T-helper 1 cell (primary cell): ENCODE data around the gene OR13D1.
"Not testable (repeated sequence)": the region's sequence is repeated elsewhere in the genome, so short reads cannot be mapped to it uniquely, and the experiment has no call there.

ENCODE experiments used
- DNase-seq, 5 donors: peaks; one replicate each; pipeline ENCODE4 v3.0.0-alpha.2; 2012 to 2020
- total RNA-seq, 4 donors: gene quantifications; one replicate each; lab custom pipeline; 2026; lab: John Stamatoyannopoulos, UW

OR13D1 gene
- 0 reads per million in 4 donors for total RNA-seq

DNA sequence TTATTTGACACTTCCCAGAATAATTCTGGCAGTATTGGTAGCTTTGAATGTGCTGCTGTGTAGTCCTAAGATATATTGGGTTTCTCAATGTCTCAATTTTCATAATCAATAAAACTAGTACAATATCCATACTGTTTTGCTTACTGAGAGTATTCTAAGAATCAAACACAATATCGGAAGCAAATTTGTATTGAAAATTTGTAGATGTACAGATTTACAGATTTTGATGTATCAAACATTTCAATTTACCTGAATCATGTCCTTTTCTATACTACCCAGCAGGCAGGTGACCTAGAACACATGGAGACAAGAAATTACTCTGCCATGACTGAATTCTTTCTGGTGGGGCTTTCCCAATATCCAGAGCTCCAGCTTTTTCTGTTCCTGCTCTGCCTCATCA is at the start of gene OR13D1:
Gene OR13D1, plus strand, starts transcription at position 301 of the 400 bp plus-strand sequence. Its CDS starts 0 bp downstream, at position 301.
- DNase-seq, result no peak

- no peak for DNase-seq
Measured at GRCh38 chr9:104658496-104659195, 35.7 kb upstream of the OR13D1 start.

DNA sequence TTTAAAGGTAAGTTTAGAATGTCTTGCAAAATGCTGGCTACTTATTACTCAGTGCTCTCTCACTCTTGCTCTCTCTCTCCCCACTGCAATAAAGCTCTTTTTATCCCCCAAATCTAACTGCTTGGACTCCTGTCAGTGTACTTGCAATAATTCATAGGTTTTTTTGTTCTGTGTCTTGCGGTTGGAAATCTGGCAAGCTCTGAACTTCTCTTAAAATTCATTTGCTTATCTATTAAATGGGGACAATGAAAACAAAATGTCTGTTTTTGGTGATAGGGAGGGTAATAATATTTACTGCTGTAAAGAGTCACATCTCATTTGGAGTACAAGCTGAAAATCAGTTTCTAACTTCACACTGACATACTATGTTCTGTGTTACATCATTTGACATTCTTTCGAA is 18.7 kb upstream of the OR13D1 start:
- DNase-seq, result no peak

GRCh38 chr9:104682642-104683041 is 11.7 kb upstream of the OR13D1 start:
- DNase-seq, result peak in 1 of 5 donors; percentile 20

- no peak for DNase-seq
Measured at GRCh38 chr9:104686081-104686480, 8.2 kb upstream of the OR13D1 start.

DNA sequence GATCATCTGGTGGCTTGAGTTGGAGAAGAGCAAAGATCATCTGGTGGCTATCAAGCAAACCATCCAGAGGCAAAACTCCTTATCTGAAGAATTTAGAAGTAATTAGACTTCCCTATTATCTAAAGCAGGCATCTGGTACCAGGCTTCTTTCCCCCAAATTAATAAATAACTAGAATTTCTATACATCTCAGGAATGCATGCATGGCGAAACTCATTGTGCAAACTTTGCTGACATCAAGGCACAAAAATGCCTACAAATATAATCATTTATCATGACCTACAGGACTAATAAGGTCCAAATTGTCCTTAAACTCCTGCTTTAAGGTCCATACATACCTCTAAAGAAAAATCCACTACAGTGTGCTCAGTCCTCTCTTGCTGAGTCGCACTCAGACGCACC is 6.0 kb downstream of the OR13D1 start:
- no peak for DNase-seq

- not testable (repeated sequence) for DNase-seq
Measured at GRCh38 chr9:104708737-104709136, 14.4 kb downstream of the OR13D1 start.

GRCh38 chr9:104711604-104712003 is 17.3 kb downstream of the OR13D1 start:
- no peak for DNase-seq

DNA sequence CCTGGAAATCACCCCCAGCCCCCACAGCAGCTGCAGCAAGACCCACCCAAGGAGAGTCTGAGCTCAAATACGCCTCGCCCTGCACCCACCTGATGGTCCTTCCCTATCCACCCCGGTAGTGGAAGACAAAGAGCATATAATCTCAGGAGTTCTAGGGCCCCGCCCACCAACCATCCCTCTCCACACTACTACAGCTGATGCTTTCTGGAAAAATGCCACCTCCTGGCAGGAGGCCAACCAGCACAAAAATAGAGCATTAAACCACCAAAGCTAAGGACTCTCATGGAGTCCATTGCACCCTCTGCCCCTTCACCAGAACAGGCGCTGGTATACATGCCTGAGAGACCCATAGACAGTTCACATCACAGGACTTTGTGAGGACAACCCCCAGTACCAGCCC is 30.7 kb downstream of the OR13D1 start:
- DNase-seq, result no peak

DNA sequence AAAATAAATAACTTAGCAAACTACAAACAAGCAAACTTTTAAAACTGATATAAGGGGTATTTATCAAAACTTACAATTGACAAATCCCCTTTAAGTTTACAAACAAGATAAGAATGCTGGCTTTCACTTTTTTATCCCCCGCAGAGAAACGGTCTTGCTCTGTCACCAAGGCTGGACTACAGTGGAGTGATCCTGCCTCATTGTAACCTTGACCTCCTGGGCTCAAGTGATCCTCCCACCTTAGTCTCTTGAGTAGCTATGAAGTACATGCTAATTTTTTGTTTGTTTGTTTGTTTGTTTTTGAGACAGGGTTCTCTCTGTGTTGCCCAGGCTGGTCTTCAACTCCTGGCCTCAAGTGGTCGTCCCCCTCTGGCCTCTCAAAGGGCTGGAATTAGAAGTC is 44.1 kb downstream of the OR13D1 start:
- no peak for DNase-seq

DNA sequence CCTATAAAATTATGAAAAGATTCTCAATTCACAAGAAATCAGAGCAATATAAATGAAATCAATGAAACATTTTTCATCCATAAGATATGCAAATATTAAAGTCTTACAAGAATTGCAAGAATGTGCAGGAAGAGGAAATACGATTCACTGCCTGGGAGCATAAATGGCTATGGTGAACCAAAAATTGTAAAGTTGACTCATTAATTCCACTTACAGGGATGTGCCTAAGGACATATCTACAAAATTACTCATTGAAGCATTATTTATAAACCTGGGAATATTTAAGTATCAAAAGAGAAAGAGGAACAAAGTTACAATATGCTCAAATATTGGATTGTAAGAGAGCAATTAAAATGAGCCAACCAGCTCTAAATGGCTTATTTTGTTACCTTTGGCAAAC is 46.3 kb downstream of the OR13D1 start:
- DNase-seq, result no peak

DNA sequence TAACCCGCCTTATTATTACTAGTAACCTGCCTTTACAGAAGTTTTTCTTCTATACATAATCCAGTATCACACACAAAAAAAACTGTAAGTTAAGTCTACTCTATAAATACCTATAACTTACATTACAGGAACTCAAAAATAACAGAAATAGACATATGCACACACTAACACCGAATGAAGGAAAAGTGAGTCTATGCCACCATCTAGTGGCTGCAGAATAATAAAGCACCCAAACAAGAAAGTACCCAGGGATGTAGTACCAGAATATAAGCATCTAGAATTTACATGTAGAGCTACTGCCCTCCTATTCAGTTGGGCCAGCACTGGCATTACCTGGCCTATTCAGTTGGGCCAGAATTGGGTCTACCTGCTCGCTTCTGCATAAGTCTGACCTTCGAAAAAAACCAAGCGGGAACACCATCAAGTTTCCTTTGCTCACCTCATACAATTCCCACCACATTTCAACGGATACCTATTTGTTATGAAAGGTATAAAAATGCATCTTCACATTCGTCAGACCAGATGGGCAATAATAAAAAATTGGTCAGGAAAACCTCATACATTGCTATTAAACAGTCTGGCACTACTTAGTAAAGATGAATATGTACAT is 49.2 kb downstream of the OR13D1 start:
- DNase-seq, result peak in 2 of 5 donors; percentile 26 to 67
